ENCODE results near the gene FADS1. TPM values are rescaled to one million over a fixed set of nuclear protein-coding genes. Genes with fewer than 3 reads are reported as not detected.

FADS1 gene
- total and polyA plus RNA-seq, 2 donors (not counting 3 experiments of a cell fraction or from before 2014, with no cell fraction given), result 110 to 121 TPM

DNA sequence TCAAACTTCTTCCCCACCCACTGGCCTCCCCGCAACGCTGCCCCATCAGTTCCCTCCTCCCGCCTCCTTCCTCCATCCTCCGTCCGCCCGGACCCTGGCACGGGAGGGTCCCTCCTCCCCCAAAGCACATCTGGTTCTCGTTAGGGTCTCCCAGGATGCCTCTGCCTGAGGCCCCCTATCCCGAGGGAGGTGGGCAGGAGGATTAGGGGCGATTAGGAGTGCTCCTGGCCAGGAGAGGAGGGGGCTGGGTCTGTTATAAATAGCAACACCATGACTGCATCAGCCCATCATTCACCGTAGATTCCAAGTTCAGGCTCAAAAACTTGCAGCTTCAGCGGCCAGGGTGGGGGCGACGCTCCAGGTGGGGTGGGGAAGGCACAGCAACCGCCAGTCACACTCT is 54.0 kb downstream of the FADS1 start:
- dilution Hi-C loops (cut with MboI; ENCODE audit: extremely low pct_ligation_motif_present, low sequenced_read_pairs) (no loop called here), intact Hi-C loops (cut with micrococcal nuclease) (no loop called here)
- TF ChIP-seq FOS (IDR thresholded peaks at IDR 0.05; ENCODE audit: borderline replicate concordance, insufficient read depth, low read length) (no peak), EZH2 (IDR thresholded peaks at IDR 0.05; ENCODE audit: borderline replicate concordance, low read depth, low read length, severe bottlenecking) (no peak), GATA2 (IDR thresholded peaks at IDR 0.05; ENCODE audit: insufficient read depth, insufficient read length, low read depth, low read length) (no peak)
- TF ChIP-seq, protein P1, sequence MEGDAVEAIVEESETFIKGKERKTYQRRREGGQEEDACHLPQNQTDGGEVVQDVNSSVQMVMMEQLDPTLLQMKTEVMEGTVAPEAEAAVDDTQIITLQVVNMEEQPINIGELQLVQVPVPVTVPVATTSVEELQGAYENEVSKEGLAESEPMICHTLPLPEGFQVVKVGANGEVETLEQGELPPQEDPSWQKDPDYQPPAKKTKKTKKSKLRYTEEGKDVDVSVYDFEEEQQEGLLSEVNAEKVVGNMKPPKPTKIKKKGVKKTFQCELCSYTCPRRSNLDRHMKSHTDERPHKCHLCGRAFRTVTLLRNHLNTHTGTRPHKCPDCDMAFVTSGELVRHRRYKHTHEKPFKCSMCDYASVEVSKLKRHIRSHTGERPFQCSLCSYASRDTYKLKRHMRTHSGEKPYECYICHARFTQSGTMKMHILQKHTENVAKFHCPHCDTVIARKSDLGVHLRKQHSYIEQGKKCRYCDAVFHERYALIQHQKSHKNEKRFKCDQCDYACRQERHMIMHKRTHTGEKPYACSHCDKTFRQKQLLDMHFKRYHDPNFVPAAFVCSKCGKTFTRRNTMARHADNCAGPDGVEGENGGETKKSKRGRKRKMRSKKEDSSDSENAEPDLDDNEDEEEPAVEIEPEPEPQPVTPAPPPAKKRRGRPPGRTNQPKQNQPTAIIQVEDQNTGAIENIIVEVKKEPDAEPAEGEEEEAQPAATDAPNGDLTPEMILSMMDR (IDR thresholded peaks at IDR 0.05; ENCODE audit: extremely low read depth in 1 of 2, insufficient read depth in 1 of 2, low read depth in 1 of 2, low read length in 2 of 2), result no peak
- POLR2A ChIA-PET, result no interaction called here
- Histone ChIP-seq H3K27ac (ENCODE audit: insufficient read depth, low read depth, low read length) (no peak overlapping the region), H3K36me3 (ENCODE audit: control insufficient read depth in 2 of 2, extremely low read depth in 1 of 2, insufficient read depth in 2 of 2, low read length in 2 of 2) (no peaks in the 10 kb centered on the region), H3K9me3 (replicated peaks; ENCODE audit: control insufficient read depth, insufficient read depth, low read length) (no peaks in the 10 kb centered on the region), H2AFZ (ENCODE audit: low read depth, low read length) (no peak overlapping the region), H3K4me1 (ENCODE audit: control insufficient read depth, extremely low read depth, insufficient read depth, low read length) (no peaks in the 10 kb centered on the region), H3K27me3 (ENCODE audit: control insufficient read depth in 2 of 2, insufficient read depth in 2 of 2, low read length in 2 of 2) (peaks cover 0 to 2% of the 10 kb centered on the region in 2 experiments), H3K4me3 (replicated peaks in 1 of 3; ENCODE audit: insufficient read depth in 1 of 3, low read depth in 1 of 3, low read length in 3 of 3) (no peak overlapping the region), H4K20me1 (replicated peaks; ENCODE audit: control insufficient read depth, extremely low read depth, insufficient read depth, low read length) (no peaks in the 10 kb centered on the region), H3K79me2 (ENCODE audit: control insufficient read depth, insufficient read depth, low read length) (no peaks in the 10 kb centered on the region), H3K4me2 (ENCODE audit: insufficient read depth, low read length) (no peak overlapping the region), H3K9me1 (replicated peaks; ENCODE audit: control insufficient read depth, extremely low read depth, insufficient read depth, low read length) (no peaks in the 10 kb centered on the region), H3K9ac (replicated peaks; ENCODE audit: extremely low read depth, insufficient read depth, low read length) (no peak overlapping the region)
- FAIRE-seq, result no peak
- DNase-seq (ENCODE audit: low read depth, low spot score), result no peak
- no TSS peak for BruUV-seq (replicated peaks)
- CTCF ChIA-PET, result no interaction called here

DNA sequence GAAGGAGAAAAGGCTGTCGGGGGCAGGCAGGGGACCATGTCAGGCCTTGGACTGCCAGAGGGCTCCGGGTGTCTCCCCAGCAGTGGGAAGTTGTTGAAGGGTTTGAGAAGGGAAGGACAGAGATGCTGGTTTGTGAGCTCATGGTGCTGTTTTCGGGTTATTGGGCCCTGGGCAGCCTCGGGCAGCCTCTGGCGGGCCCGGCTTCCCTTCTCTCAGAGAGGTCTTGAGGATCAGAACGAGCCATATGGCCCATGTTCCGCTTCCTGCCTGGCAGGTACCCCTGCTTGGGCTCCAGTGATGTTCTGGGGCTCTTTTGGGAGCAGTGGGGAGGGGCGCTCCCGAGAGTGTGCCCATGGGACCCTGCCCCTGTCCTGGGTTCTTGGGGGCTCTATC is 54.6 kb downstream of the FADS1 start:
- no peak overlapping the region for H3K27ac ChIP-seq (ENCODE audit: insufficient read depth, low read depth, low read length)
- no peaks in the 10 kb centered on the region for H3K9me3 ChIP-seq (replicated peaks; ENCODE audit: control insufficient read depth, insufficient read depth, low read length)
- no peaks in the 10 kb centered on the region for H3K9me1 ChIP-seq (replicated peaks; ENCODE audit: control insufficient read depth, extremely low read depth, insufficient read depth, low read length)
- POLR2A ChIA-PET, result no interaction called here
- no peak overlapping the region for H2AFZ ChIP-seq (ENCODE audit: low read depth, low read length)
- CTCF ChIA-PET, result no interaction called here
- TF ChIP-seq EZH2 (IDR thresholded peaks at IDR 0.05; ENCODE audit: borderline replicate concordance, low read depth, low read length, severe bottlenecking) (no peak), POLR2AphosphoS5 (IDR thresholded peaks at IDR 0.05; ENCODE audit: insufficient read depth, low read depth, low read length) (no peak), GATA2 (IDR thresholded peaks at IDR 0.05; ENCODE audit: insufficient read depth, insufficient read length, low read depth, low read length) (no peak)
- dilution Hi-C loops (cut with MboI; ENCODE audit: extremely low pct_ligation_motif_present, low sequenced_read_pairs), result no loop called here
- H3K79me2 ChIP-seq (ENCODE audit: control insufficient read depth, insufficient read depth, low read length), result no peaks in the 10 kb centered on the region
- no peak overlapping the region for H3K4me3 ChIP-seq (replicated peaks in 1 of 3; ENCODE audit: insufficient read depth in 1 of 3, low read depth in 1 of 3, low read length in 3 of 3)
- intact Hi-C loops (cut with micrococcal nuclease), result no loop called here
- H4K20me1 ChIP-seq (replicated peaks; ENCODE audit: control insufficient read depth, extremely low read depth, insufficient read depth, low read length), result no peaks in the 10 kb centered on the region
- peaks cover 0 to 2% of the 10 kb centered on the region in 2 experiments for H3K27me3 ChIP-seq (ENCODE audit: control insufficient read depth in 2 of 2, insufficient read depth in 2 of 2, low read length in 2 of 2)
- no peaks in the 10 kb centered on the region for H3K4me1 ChIP-seq (ENCODE audit: control insufficient read depth, extremely low read depth, insufficient read depth, low read length)
- H3K4me2 ChIP-seq (ENCODE audit: insufficient read depth, low read length), result no peak overlapping the region
- H3K9ac ChIP-seq (replicated peaks; ENCODE audit: extremely low read depth, insufficient read depth, low read length), result no peak overlapping the region
- FAIRE-seq (no peak), DNase-seq (ENCODE audit: low read depth, low spot score) (no peak)
- H3K36me3 ChIP-seq (ENCODE audit: control insufficient read depth in 2 of 2, extremely low read depth in 1 of 2, insufficient read depth in 2 of 2, low read length in 2 of 2), result no peaks in the 10 kb centered on the region
- BruUV-seq (replicated peaks), result no TSS peak

All from endothelial cell of umbilical vein (primary cell).